H4 (cell line): Measurements from ENCODE around the gene PASK. TPM values are rescaled to one million over a fixed set of nuclear protein-coding genes. Genes with fewer than 3 reads are reported as not detected.

Experiments used
- DNase-seq: peaks from one replicate; pipeline ENCODE4 v3.0.0-alpha.2; 2015; ENCODE audit warnings: low spot score
- total RNA-seq: library from RNA; depleted of rRNA; stranded (reverse); fragments of >200 nt; shearing (Covaris generic); gene quantifications from 2 replicates; pipeline ENCODE4 v1.2.3, GENCODE V29; 2014

The PASK gene
- total RNA-seq, 1 experiment from 2014 or later, result 3.3 TPM

GRCh38 chr2:241180495-241180894, 31.2 kb upstream of the PASK start:
- DNase-seq, result no peak

- DNase-seq, result no peak
These were observed 30.6 kb upstream of the PASK start for GRCh38 chr2:241179899-241180298.

- DNase-seq, result no peak
These were observed 29.7 kb upstream of the PASK start for GRCh38 chr2:241178961-241179360.

GRCh38 chr2:241177526-241178334, 28.5 kb upstream of the PASK start:
- no peak for DNase-seq

- DNase-seq, result no peak
These were observed 24.3 kb upstream of the PASK start for GRCh38 chr2:241173557-241173956.

GRCh38 chr2:241168366-241168765, 19.1 kb upstream of the PASK start:
- no peak for DNase-seq

- DNase-seq, result no peak
These were observed 14.4 kb upstream of the PASK start for GRCh38 chr2:241163601-241164118.

- no peak for DNase-seq
These were observed 12.5 kb upstream of the PASK start for GRCh38 chr2:241161646-241162281.

- no peak for DNase-seq
These were observed 11.0 kb upstream of the PASK start for GRCh38 chr2:241160318-241160717.

GRCh38 chr2:241159116-241159515, 9.8 kb upstream of the PASK start:
- no peak for DNase-seq

- DNase-seq, result no peak
These were observed 9.3 kb upstream of the PASK start for GRCh38 chr2:241158546-241158900.

- DNase-seq, result no peak
These were observed 8.7 kb upstream of the PASK start for GRCh38 chr2:241157841-241158545.

GRCh38 chr2:241156971-241157441, 7.7 kb upstream of the PASK start:
- no peak for DNase-seq

- DNase-seq, result no peak
These were observed 6.7 kb upstream of the PASK start for GRCh38 chr2:241155936-241156335.

GRCh38 chr2:241154915-241155314, 5.6 kb upstream of the PASK start:
- no peak for DNase-seq

- no peak for DNase-seq
These were observed 4.3 kb upstream of the PASK start for GRCh38 chr2:241153616-241154015.

- no peak for DNase-seq
These were observed 2.8 kb upstream of the PASK start for GRCh38 chr2:241151934-241152660.

- no peak for DNase-seq
These were observed 1.6 kb upstream of the PASK start for GRCh38 chr2:241150660-241151530.

- DNase-seq, result peak; percentile 87
These were observed 820 bp upstream of the PASK start, which contains the start of gene PPP1R7 for GRCh38 chr2:241149925-241150659. Gene PPP1R7, plus strand, starts transcription at chr2:241150467. Its CDS starts 29 bp downstream, at chr2:241150496.

- no peak for DNase-seq
These were observed 328 bp upstream of the PASK start for GRCh38 chr2:241149675-241149924.
